Measurements from ENCODE around the gene CLMP.

GRCh38 chr11:123103326-123103980 lies 91.6 kb downstream of the CLMP start:
- TF ChIP-seq PRDM10 (tag by site-specific recombination; IDR thresholded peaks at IDR 0.05), result no peak
- TF ChIP-seq REST (tag by site-specific recombination; IDR thresholded peaks at IDR 0.05), result no peak
- TF ChIP-seq PRDM4 (tag by site-specific recombination; IDR thresholded peaks at IDR 0.05), result no peak
- TF ChIP-seq KLF7 (tag by site-specific recombination; IDR thresholded peaks at IDR 0.05; ENCODE audit: borderline replicate concordance), result no peak
- TF ChIP-seq CTCF (tag by site-specific recombination; IDR thresholded peaks at IDR 0.05), result no peak; the same call in 1 of the 2 replicates
- no peak for TF ChIP-seq ZNF629 (tag by site-specific recombination; IDR thresholded peaks at IDR 0.05)
